ENCODE data around the gene HHIPL1.

Gene HHIPL1

GRCh38 chr14:99725774-99726537 is 81.0 kb downstream of the HHIPL1 start:
- no peak for DNase-seq (ENCODE audit: low read depth)
- TF ChIP-seq CTCF (IDR thresholded peaks at IDR 0.05; ENCODE audit: insufficient read depth, low read depth, low read length, missing control alignments) = no peak
- no peak overlapping the region for H3K4me3 ChIP-seq (ENCODE audit: low read depth, low read length)

GRCh38 chr14:99726538-99727095 is 81.7 kb downstream of the HHIPL1 start:
- H3K4me3 ChIP-seq (ENCODE audit: low read depth, low read length) = no peak overlapping the region
- TF ChIP-seq CTCF (IDR thresholded peaks at IDR 0.05; ENCODE audit: insufficient read depth, low read depth, low read length, missing control alignments) = no peak
- DNase-seq (ENCODE audit: low read depth) = no peak

GRCh38 chr14:99727096-99727870 is 82.4 kb downstream of the HHIPL1 start:
- no peak for TF ChIP-seq CTCF (IDR thresholded peaks at IDR 0.05; ENCODE audit: insufficient read depth, low read depth, low read length, missing control alignments)
- DNase-seq (ENCODE audit: low read depth) = no peak
- no peak overlapping the region for H3K4me3 ChIP-seq (ENCODE audit: low read depth, low read length)

GRCh38 chr14:99728231-99728920 is 83.4 kb downstream of the HHIPL1 start:
- DNase-seq (ENCODE audit: low read depth) = no peak
- no peak for TF ChIP-seq CTCF (IDR thresholded peaks at IDR 0.05; ENCODE audit: insufficient read depth, low read depth, low read length, missing control alignments)
- no peak overlapping the region for H3K4me3 ChIP-seq (ENCODE audit: low read depth, low read length)

- TF ChIP-seq CTCF (IDR thresholded peaks at IDR 0.05; ENCODE audit: insufficient read depth, low read depth, low read length, missing control alignments) = no peak
- DNase-seq (ENCODE audit: low read depth) = no peak
- no peak overlapping the region for H3K4me3 ChIP-seq (ENCODE audit: low read depth, low read length)
Measured at GRCh38 chr14:99728981-99729451, 84.1 kb downstream of the HHIPL1 start.

Measured in GM12865 (cell line).